PC-9 (cell line): Measurements from ENCODE around the gene LRFN3. TPM values are rescaled to one million over a fixed set of nuclear protein-coding genes. Genes with fewer than 3 reads are reported as not detected.
"Not testable (repeated sequence)": the region's sequence is repeated elsewhere in the genome, so short reads cannot be mapped to it uniquely, and the experiment has no call there.

Source experiments
- BruUV-seq: library from RNA; stranded (reverse); fragments of 400-500 nt; replicated peaks from 2 replicates; lab custom pipeline; 2021; lab: Mats Ljungman, UMichigan
- CTCF ChIA-PET: fragments of 300-600 bp; sonication (Branson Sonifier 250); formaldehyde crosslinking; loops from one replicate; lab custom pipeline; 2022; ENCODE audit warnings: antibody characterized with exemption; lab: Charles Lee
- POLR2A ChIA-PET: fragments of 300-600 bp; sonication (Branson Sonifier 250); formaldehyde crosslinking; loops from one replicate; lab custom pipeline; 2022; ENCODE audit warnings: antibody characterized with exemption; ENCODE audit not compliant: unreplicated experiment; lab: Charles Lee
- DNase-seq, 2 experiments: peaks; one replicate each; pipeline versions ENCODE4 v3.0.0 to v3.0.0-alpha.2; 2015 to 2022; ENCODE audit warnings: mixed read lengths in 1 of 2
- H2AFZ ChIP-seq: fragments of 200-600 bp; sonication (generic); 2 replicates; pipeline ENCODE4 v1.8.1; 2017; ENCODE audit warnings: antibody characterized with exemption
- H3F3A ChIP-seq: fragments of 200-600 bp; sonication (generic); 2 replicates; pipeline ENCODE4 v1.8.1; 2017; ENCODE audit warnings: antibody characterized with exemption, mild to moderate bottlenecking, low read depth; ENCODE audit not compliant: insufficient read depth
- H3K27ac ChIP-seq: fragments of 200-600 bp; sonication (generic); 2 replicates; pipeline ENCODE4 v1.6.1; 2016; ENCODE audit warnings: mixed run types
- H3K27me3 ChIP-seq: fragments of 200-600 bp; sonication (generic); 2 replicates; pipeline ENCODE4 v1.6.1; 2016; ENCODE audit warnings: low read depth, mixed run types; ENCODE audit not compliant: insufficient read depth
- H3K36me3 ChIP-seq: fragments of 200-600 bp; sonication (generic); 2 replicates; pipeline ENCODE4 v1.6.1; 2016; ENCODE audit warnings: low read depth, mixed run types
- H3K4me1 ChIP-seq: fragments of 200-600 bp; sonication (generic); replicated peaks from 2 replicates; pipeline ENCODE4 v1.6.1; 2016; ENCODE audit warnings: mixed run types; ENCODE audit not compliant: insufficient read depth
- H3K4me2 ChIP-seq: fragments of 200-600 bp; sonication (generic); 2 replicates; pipeline ENCODE4 v1.6.1; 2017; ENCODE audit warnings: mixed run types
- H3K4me3 ChIP-seq: fragments of 200-600 bp; sonication (generic); 2 replicates; pipeline ENCODE4 v1.6.1; 2016; ENCODE audit warnings: mixed run types
- H3K79me2 ChIP-seq: fragments of 200-600 bp; sonication (generic); 2 replicates; pipeline ENCODE4 v1.6.1; 2017; ENCODE audit warnings: low read depth, mixed run types
- H3K9me2 ChIP-seq: fragments of 200-600 bp; sonication (generic); 2 replicates; pipeline ENCODE4 v1.8.1; 2017; ENCODE audit warnings: mild to moderate bottlenecking; ENCODE audit not compliant: insufficient read depth
- H3K9me3 ChIP-seq: fragments of 200-600 bp; sonication (generic); 2 replicates; pipeline ENCODE4 v1.8.1; 2016; ENCODE audit warnings: low read depth; ENCODE audit not compliant: insufficient read depth
- H4K20me1 ChIP-seq: fragments of 200-600 bp; sonication (generic); 2 replicates; pipeline ENCODE4 v1.8.1; 2017; ENCODE audit not compliant: insufficient read depth
- CTCF ChIP-seq: fragments of 200-600 bp; sonication (generic); conservative IDR thresholded peaks from 2 replicates; pipeline ENCODE4 v1.6.1; 2017; ENCODE audit warnings: mixed run types, antibody characterized with exemption, mild to moderate bottlenecking, moderate library complexity
- EZH2 ChIP-seq: fragments of 200-600 bp; sonication (generic); IDR thresholded peaks from 2 replicates; pipeline ENCODE4 v1.8.0; 2017; ENCODE audit warnings: antibody characterized with exemption, low read depth
- intact Hi-C: fragments of 100-400 bp; cut with micrococcal nuclease; formaldehyde crosslinking; loops from one replicate; pipeline ENCODE4 v1.10.0; 2022; ENCODE audit not compliant: unreplicated experiment
- total RNA-seq: library from RNA; stranded (reverse); gene quantifications from 2 replicates; pipeline ENCODE4 v1.2.3, GENCODE V29; 2021

The LRFN3 gene
- total RNA-seq, 1 experiment from 2014 or later, result 10.5 TPM

GRCh38 chr19:35946203-35946602 is 10.0 kb downstream of the LRFN3 start:
- Histone ChIP-seq H3K4me2 (no peak overlapping the region), H3K27me3 (peaks cover 6% of the 10 kb centered on the region), H4K20me1 (no peaks in the 10 kb centered on the region; the same call in 1 of the 2 replicates), H2AFZ (no peak overlapping the region), H3K4me1 (no peaks in the 10 kb centered on the region), H3K27ac (no peak overlapping the region), H3F3A (no peaks in the 10 kb centered on the region), H3K9me3 (no peaks in the 10 kb centered on the region), H3K79me2 (no peaks in the 10 kb centered on the region), H3K9me2 (no peaks in the 10 kb centered on the region), H3K36me3 (no peaks in the 10 kb centered on the region), H3K4me3 (no peak overlapping the region)
- BruUV-seq, result no TSS peak
- DNase-seq, result no peak
- ChIA-PET CTCF (no interaction called here), POLR2A (interaction anchor here (0.7 kb wide), 1 partner anchor 68 kb away, joined by 4 read pairs; the partner anchor contains the start of gene ALKBH6)
- intact Hi-C loops, result no loop called here
- TF ChIP-seq CTCF (no peak), EZH2 (no peak)

DNA sequence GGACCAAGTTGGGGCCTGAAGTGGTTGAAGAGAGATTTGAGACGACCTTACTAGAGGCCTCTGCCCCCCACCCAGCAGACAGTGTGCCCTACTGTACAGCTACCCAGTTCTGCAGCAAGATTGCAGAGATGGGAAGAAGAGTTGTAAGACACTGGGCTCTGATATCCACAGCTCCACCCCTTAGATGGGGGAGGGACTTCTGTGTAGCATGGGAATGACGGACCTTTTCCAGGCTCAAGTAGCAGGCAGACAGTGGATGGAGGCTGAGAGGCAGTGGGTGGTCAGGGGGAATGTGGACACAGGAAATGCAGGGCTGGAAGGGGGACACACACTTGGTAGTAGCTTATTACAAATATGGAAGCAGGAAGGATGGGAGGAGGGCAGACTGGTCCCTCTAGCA is 13.0 kb downstream of the LRFN3 start:
- Histone ChIP-seq H3K4me3 (no peak overlapping the region), H3K27me3 (peaks cover 21% of the 10 kb centered on the region), H3K79me2 (no peaks in the 10 kb centered on the region), H3K36me3 (no peaks in the 10 kb centered on the region), H3K4me1 (no peaks in the 10 kb centered on the region), H3K4me2 (no peak overlapping the region), H3K27ac (no peak overlapping the region), H3F3A (no peaks in the 10 kb centered on the region), H3K9me3 (no peaks in the 10 kb centered on the region), H4K20me1 (no peaks in the 10 kb centered on the region; the same call in 1 of the 2 replicates), H2AFZ (no peak overlapping the region), H3K9me2 (no peaks in the 10 kb centered on the region)
- ChIA-PET CTCF (interaction anchor here (0.6 to 1.5 kb wide), 4 partner anchors 13 to 164 kb away, joined by 3 to 11 read pairs (median 3); no protein-coding TSS in a partner anchor), POLR2A (interaction anchor here (0.7 kb wide), 1 partner anchor 104 kb away, joined by 3 read pairs; no protein-coding TSS in a partner anchor)
- intact Hi-C loops, result no loop called here
- no peak for DNase-seq
- BruUV-seq, result no TSS peak
- TF ChIP-seq EZH2 (no peak), CTCF (no peak)

GRCh38 chr19:35955881-35956634 is 19.9 kb downstream of the LRFN3 start:
- Histone ChIP-seq H3K36me3 (no peaks in the 10 kb centered on the region), H2AFZ (no peak overlapping the region), H4K20me1 (no peaks in the 10 kb centered on the region), H3K27me3 (peaks cover 34% of the 10 kb centered on the region), H3K9me2 (no peaks in the 10 kb centered on the region), H3K79me2 (no peaks in the 10 kb centered on the region), H3K27ac (no peak overlapping the region), H3K4me3 (no peak overlapping the region), H3F3A (no peaks in the 10 kb centered on the region), H3K4me2 (no peak overlapping the region), H3K4me1 (no peaks in the 10 kb centered on the region), H3K9me3 (no peaks in the 10 kb centered on the region; the same call in 1 of the 2 replicates)
- intact Hi-C loops, result no loop called here
- no peak for DNase-seq
- ChIA-PET POLR2A (no interaction called here), CTCF (no interaction called here)
- BruUV-seq, result no TSS peak
- TF ChIP-seq CTCF (no peak), EZH2 (no peak)

DNA sequence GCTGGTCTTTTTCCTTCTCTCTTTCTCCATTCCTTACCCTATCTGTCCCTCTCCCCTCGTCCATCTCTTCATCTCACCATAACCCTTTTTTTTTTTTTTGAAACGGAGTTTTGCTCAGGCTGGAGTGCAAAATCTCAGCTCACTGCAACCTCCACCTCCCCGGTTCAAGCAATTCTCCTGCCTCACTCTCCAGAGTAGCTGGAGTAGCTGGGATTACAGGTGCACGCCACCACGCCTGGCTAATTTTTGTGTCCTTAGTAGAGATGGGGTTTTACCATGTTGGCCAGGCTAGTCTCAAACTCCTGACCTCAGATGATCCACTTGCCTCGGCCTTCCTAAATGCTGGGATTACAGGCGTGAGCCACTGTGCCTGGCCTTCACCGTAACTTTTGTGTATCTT is 21.2 kb downstream of the LRFN3 start:
- H3K4me1 ChIP-seq, H3F3A ChIP-seq, BruUV-seq, CTCF ChIA-PET, H3K4me3 ChIP-seq, intact Hi-C loops, H3K9me2 ChIP-seq, H3K36me3 ChIP-seq, H3K9me3 ChIP-seq, H4K20me1 ChIP-seq, H3K4me2 ChIP-seq, DNase-seq, H2AFZ ChIP-seq, POLR2A ChIA-PET, H3K79me2 ChIP-seq, H3K27ac ChIP-seq: not testable (repeated sequence)
- peaks cover 33% of the 10 kb centered on the region for H3K27me3 ChIP-seq
